Urinary bladder (tissue), 4 donors: ENCODE results near the gene NNMT. TPM values are rescaled to one million over a fixed set of nuclear protein-coding genes. Genes with fewer than 3 reads are reported as not detected.

Source experiments
- DNase-seq: peaks from one replicate; pipeline ENCODE4 v3.0.0-alpha.2; 2015; ENCODE audit errors: extremely low spot score
- H3K27ac ChIP-seq: one replicate; pipeline ENCODE4 v1.5.1; 2013; ENCODE audit warnings: low read depth, mild to moderate bottlenecking, moderate library complexity
- H3K36me3 ChIP-seq: one replicate; pipeline ENCODE4 v1.6.1; 2013; ENCODE audit warnings: mild to moderate bottlenecking, moderate library complexity; ENCODE audit not compliant: insufficient read depth
- H3K4me1 ChIP-seq: one replicate; pipeline ENCODE4 v1.6.1; 2013; ENCODE audit warnings: mild to moderate bottlenecking, moderate library complexity; ENCODE audit not compliant: insufficient read depth
- H3K4me3 ChIP-seq: one replicate; pipeline ENCODE4 v1.5.1; 2013; ENCODE audit warnings: low read depth, low read length
- WGBS: extraction: QIAGEN DNeasy Blood & Tissue Kit; methylation state at CpG from one replicate; pipeline ENCODE4 v1.1.7; 2013; 5-methylcytosine and 5-hydroxymethylcytosine counted together
- polyA plus RNA-seq: library from polyadenylated mRNA; stranded (reverse); fragments of 200-250 nt; gene quantifications from one replicate; pipeline ENCODE4 v1.2.3, GENCODE V29; 2013
- total RNA-seq: library from RNA; depleted of rRNA; stranded (reverse); fragments of >200 nt; gene quantifications from one replicate; pipeline ENCODE4 v1.2.3, GENCODE V29; 2014
- donor health status: healthy with polysubstance abuse.
- donor health status: healthy.

NNMT gene
- total RNA-seq (9.7 TPM), polyA plus RNA-seq (388 TPM)

- Histone ChIP-seq H3K4me1 (no peaks in the 10 kb centered on the region), H3K4me3 (peak within 1 kb of the TSS; percentile 28), H3K27ac (peak within 1 kb of the TSS; percentile 96), H3K36me3 (no peaks in the 10 kb centered on the region)
- DNase-seq: no peak
- 43% methylated on average over 11 of the region's 11 CpGs for WGBS
Observed at GRCh38 chr11:114295676-114296604, at the start of gene NNMT. TSS of gene NNMT (plus strand) at chr11:114296399. CDS start at chr11:114296557, 158 bp downstream.

- H3K27ac ChIP-seq: no peak overlapping the region
- WGBS: 97% methylated on average over 11 of the region's 11 CpGs
- DNase-seq: no peak
- no peak overlapping the region for H3K4me3 ChIP-seq
- H3K36me3 ChIP-seq: peaks cover 5% of the 10 kb centered on the region
- no peaks in the 10 kb centered on the region for H3K4me1 ChIP-seq
Observed at GRCh38 chr11:114247070-114247789, 49.0 kb upstream of the NNMT start.

GRCh38 chr11:114250180-114250579, 46.0 kb upstream of the NNMT start:
- H3K27ac ChIP-seq: no peak overlapping the region

GRCh38 chr11:114250993-114251814, 45.0 kb upstream of the NNMT start:
- DNase-seq: no peak
- 83% methylated on average over 14 of the region's 14 CpGs for WGBS
- H3K4me3 ChIP-seq: no peak overlapping the region
- H3K36me3 ChIP-seq: peaks cover 7% of the 10 kb centered on the region
- H3K27ac ChIP-seq: no peak overlapping the region
- no peaks in the 10 kb centered on the region for H3K4me1 ChIP-seq

More at GRCh38 chr11:114250180-114250579, 46.0 kb upstream of the NNMT start:
- WGBS: 96% methylated on average over 17 of the region's 17 CpGs
- DNase-seq: no peak
- H3K4me1 ChIP-seq: no peaks in the 10 kb centered on the region
- H3K4me3 ChIP-seq: no peak overlapping the region
- H3K36me3 ChIP-seq: peaks cover 7% of the 10 kb centered on the region

- no peak for DNase-seq
- WGBS: 84% methylated on average over 9 of the region's 9 CpGs
- Histone ChIP-seq H3K36me3 (peaks cover 4% of the 10 kb centered on the region), H3K4me3 (no peak overlapping the region), H3K27ac (no peak overlapping the region), H3K4me1 (no peaks in the 10 kb centered on the region)
Observed at GRCh38 chr11:114251815-114252337, 44.3 kb upstream of the NNMT start.

GRCh38 chr11:114252767-114253166, 43.4 kb upstream of the NNMT start:
- WGBS: 74% methylated on average over 9 of the region's 9 CpGs
- Histone ChIP-seq H3K4me1 (peaks cover 1% of the 10 kb centered on the region), H3K36me3 (peaks cover 4% of the 10 kb centered on the region), H3K27ac (no peak overlapping the region), H3K4me3 (no peak overlapping the region)
- no peak for DNase-seq

- 72% methylated on average over 2 of the region's 2 CpGs for WGBS
- DNase-seq: no peak
- H3K4me3 ChIP-seq: no peak overlapping the region
- peaks cover 4% of the 10 kb centered on the region for H3K36me3 ChIP-seq
- peaks cover 1% of the 10 kb centered on the region for H3K4me1 ChIP-seq
- H3K27ac ChIP-seq: no peak overlapping the region
Observed at GRCh38 chr11:114253771-114254170, 42.4 kb upstream of the NNMT start.

- WGBS: 94% methylated on average over 14 of the region's 14 CpGs
- Histone ChIP-seq H3K27ac (no peak overlapping the region), H3K4me3 (no peak overlapping the region), H3K36me3 (peaks cover 4% of the 10 kb centered on the region), H3K4me1 (peaks cover 1% of the 10 kb centered on the region)
- no peak for DNase-seq
Observed at GRCh38 chr11:114254571-114255146, 41.5 kb upstream of the NNMT start.

GRCh38 chr11:114255289-114255688, 40.9 kb upstream of the NNMT start:
- no peak overlapping the region for H3K4me3 ChIP-seq
- DNase-seq: no peak
- WGBS: 91% methylated on average over 11 of the region's 11 CpGs
- H3K36me3 ChIP-seq: peaks cover 4% of the 10 kb centered on the region
- no peak overlapping the region for H3K27ac ChIP-seq
- peaks cover 1% of the 10 kb centered on the region for H3K4me1 ChIP-seq

GRCh38 chr11:114256176-114256966, 39.8 kb upstream of the NNMT start:
- H3K36me3 ChIP-seq: peaks cover 2% of the 10 kb centered on the region
- WGBS: 85% methylated on average over 20 of the region's 20 CpGs
- H3K4me3 ChIP-seq: no peak overlapping the region
- peaks cover 1% of the 10 kb centered on the region for H3K4me1 ChIP-seq
- H3K27ac ChIP-seq: no peak overlapping the region
- DNase-seq: no peak

GRCh38 chr11:114256967-114257286, 39.3 kb upstream of the NNMT start:
- peaks cover 1% of the 10 kb centered on the region for H3K4me1 ChIP-seq
- no peak for DNase-seq

More at GRCh38 chr11:114256967-114257286, 39.3 kb upstream of the NNMT start:
- Histone ChIP-seq H3K36me3 (peaks cover 2% of the 10 kb centered on the region), H3K4me3 (no peak overlapping the region), H3K27ac (no peak overlapping the region)
- 93% methylated on average over 10 of the region's 10 CpGs for WGBS
